ENCODE results near the gene TAPBPL.

DNA sequence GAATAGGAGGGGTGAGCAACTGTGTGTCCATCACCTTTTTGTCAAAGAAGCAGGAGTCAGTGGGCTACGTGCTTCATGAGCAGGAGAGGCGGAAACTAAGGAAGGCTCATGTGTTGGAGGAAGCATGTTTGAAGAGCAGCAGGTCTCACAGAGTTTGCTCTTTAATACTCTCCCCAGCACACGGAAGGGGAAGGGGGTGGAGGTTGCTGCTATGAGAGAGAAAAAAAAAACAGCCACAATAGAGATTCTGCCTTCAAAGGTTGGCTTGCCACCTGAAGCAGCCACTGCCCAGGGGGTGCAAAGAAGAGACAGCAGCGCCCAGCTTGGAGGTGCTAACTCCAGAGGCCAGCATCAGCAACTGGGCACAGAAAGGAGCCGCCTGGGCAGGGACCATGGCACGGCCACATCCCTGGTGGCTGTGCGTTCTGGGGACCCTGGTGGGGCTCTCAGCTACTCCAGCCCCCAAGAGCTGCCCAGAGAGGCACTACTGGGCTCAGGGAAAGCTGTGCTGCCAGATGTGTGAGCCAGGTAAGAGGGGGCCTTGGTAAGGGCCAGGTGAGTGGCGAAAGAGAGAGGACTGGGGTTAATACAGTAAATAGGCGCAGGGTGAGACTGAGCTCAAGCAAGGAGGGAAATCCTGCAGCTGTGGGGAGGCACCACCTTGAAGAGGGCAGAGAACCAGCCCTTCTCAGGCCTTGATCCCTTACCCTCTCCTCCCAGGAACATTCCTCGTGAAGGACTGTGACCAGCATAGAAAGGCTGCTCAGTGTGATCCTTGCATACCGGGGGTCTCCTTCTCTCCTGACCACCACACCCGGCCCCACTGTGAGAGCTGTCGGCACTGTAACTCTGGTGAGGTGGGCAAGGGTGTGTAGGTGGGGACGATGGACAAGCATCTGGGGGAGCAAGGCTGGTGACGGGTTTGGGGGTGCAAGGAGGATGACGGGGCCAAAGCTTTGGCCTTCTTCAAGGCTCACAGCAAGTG lies 6.8 kb upstream of the TAPBPL start, which contains the start of gene CD27:
- TF ChIP-seq TEAD2 (CRISPR knock-in tag; IDR thresholded peaks at IDR 0.05) (no peak), ESRRA (CRISPR knock-in tag; IDR thresholded peaks at IDR 0.05; ENCODE audit: low read depth) (no peak), SP1 (IDR thresholded peaks at IDR 0.05) (no peak), SP1 (CRISPR knock-in tag; IDR thresholded peaks at IDR 0.05) (no peak), SMAD1 (CRISPR knock-in tag; IDR thresholded peaks at IDR 0.05; ENCODE audit: borderline replicate concordance, low read depth) (no peak), NR2C2 (CRISPR knock-in tag; IDR thresholded peaks at IDR 0.05; ENCODE audit: borderline replicate concordance) (no peak), ZBTB8A (CRISPR knock-in tag; IDR thresholded peaks at IDR 0.05; ENCODE audit: borderline replicate concordance, low read depth) (no peak)
- TF ChIP-seq, protein P1, sequence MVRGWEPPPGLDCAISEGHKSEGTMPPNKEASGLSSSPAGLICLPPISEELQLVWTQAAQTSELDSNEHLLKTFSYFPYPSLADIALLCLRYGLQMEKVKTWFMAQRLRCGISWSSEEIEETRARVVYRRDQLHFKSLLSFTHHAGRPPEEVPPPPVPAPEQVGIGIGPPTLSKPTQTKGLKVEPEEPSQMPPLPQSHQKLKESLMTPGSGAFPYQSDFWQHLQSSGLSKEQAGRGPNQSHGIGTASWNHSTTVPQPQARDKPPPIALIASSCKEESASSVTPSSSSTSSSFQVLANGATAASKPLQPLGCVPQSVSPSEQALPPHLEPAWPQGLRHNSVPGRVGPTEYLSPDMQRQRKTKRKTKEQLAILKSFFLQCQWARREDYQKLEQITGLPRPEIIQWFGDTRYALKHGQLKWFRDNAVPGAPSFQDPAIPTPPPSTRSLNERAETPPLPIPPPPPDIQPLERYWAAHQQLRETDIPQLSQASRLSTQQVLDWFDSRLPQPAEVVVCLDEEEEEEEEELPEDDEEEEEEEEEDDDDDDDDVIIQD (CRISPR knock-in tag; IDR thresholded peaks at IDR 0.05; ENCODE audit: low read depth) = no peak

Measured in HepG2 (cell line).